HepG2 (cell line): ENCODE results near the gene SNAI3. TPM values are rescaled to one million over a fixed set of nuclear protein-coding genes. Genes with fewer than 3 reads are reported as not detected.

Experiments
- ADNP ChIP-seq: sonication (generic); formaldehyde crosslinking; IDR thresholded peaks from 2 replicates; pipeline ENCODE4 v1.4.0; 2020; ENCODE audit warnings: missing genetic modification reagents
- CEBPB ChIP-seq: IDR thresholded peaks from 2 replicates; pipeline ENCODE4 v1.6.1; 2011; ENCODE audit warnings: low read depth, low read length, improper control_type of control experiment, borderline replicate concordance
- ERF ChIP-seq: IDR thresholded peaks from 2 replicates; pipeline ENCODE4 v1.6.1; 2018; ENCODE audit warnings: missing biosample characterization, missing genetic modification reagents
- HHEX ChIP-seq: IDR thresholded peaks from 2 replicates; pipeline ENCODE4 v1.6.1; 2016; ENCODE audit warnings: control low read depth
- JUNB ChIP-seq: sonication (generic); formaldehyde crosslinking; IDR thresholded peaks from 2 replicates; pipeline ENCODE4 v1.8.0; 2022; ENCODE audit warnings: missing genetic modification reagents, mild to moderate bottlenecking, borderline replicate concordance
- MYPOP ChIP-seq: sonication (generic); formaldehyde crosslinking; IDR thresholded peaks from 2 replicates; pipeline ENCODE4 v1.8.1; 2023; ENCODE audit warnings: mild to moderate bottlenecking, moderate library complexity, missing genetic modification reagents
- NFRKB ChIP-seq: fragments of 450-650 bp; IDR thresholded peaks from 2 replicates; pipeline ENCODE4 v1.6.1; 2017
- SOX6 ChIP-seq, 2 experiments: fragments of 450-650 bp in 1 of 2; sonication (generic) in 1 of 2; formaldehyde crosslinking in 1 of 2; IDR thresholded peaks; 2 replicates each; pipeline versions ENCODE4 v1.4.0 to v1.6.1; 2017 to 2020; ENCODE audit warnings: antibody characterized with exemption in 1 of 2, mild to moderate bottlenecking in 1 of 2, missing genetic modification reagents in 1 of 2
- STAT5B ChIP-seq: sonication (generic); formaldehyde crosslinking; IDR thresholded peaks from 2 replicates; pipeline ENCODE4 v1.4.0; 2020; ENCODE audit warnings: missing genetic modification reagents
- TOE1 ChIP-seq: sonication (generic); formaldehyde crosslinking; IDR thresholded peaks from 2 replicates; pipeline ENCODE4 v1.4.0; 2020; ENCODE audit warnings: mild to moderate bottlenecking, missing genetic modification reagents
- ZNF142 ChIP-seq: sonication (generic); formaldehyde crosslinking; IDR thresholded peaks from 2 replicates; pipeline ENCODE4 v1.4.0; 2020; ENCODE audit warnings: missing genetic modification reagents
- ZNF737 ChIP-seq: sonication (generic); formaldehyde crosslinking; IDR thresholded peaks from 2 replicates; pipeline ENCODE4 v1.5.0; 2020; ENCODE audit warnings: missing genetic modification reagents, mild to moderate bottlenecking, borderline replicate concordance
- polyA plus RNA-seq, 8 experiments: library from polyadenylated mRNA; depleted of rRNA in 3 of 8; stranded (reverse) in 7 of 8; unstranded in 1 of 8; fragments of >200 nt; fragmentation: Illumina TruSeq in 4 of 8; extraction: Trizol in 4 of 8; gene quantifications; 2 replicates each; pipeline versions ENCODE4 v1.2.1 to v1.2.3, GENCODE V29; 2011 to 2016; ENCODE audit warnings: low read depth in 4 of 8, missing spikeins in 1 of 8, mixed read lengths in 1 of 8; ENCODE audit not compliant: insufficient read depth in 1 of 8
- total RNA-seq, 5 experiments: library from RNA; depleted of rRNA; stranded (reverse); fragments of >200 nt; fragmentation: Illumina TruSeq; extraction: Trizol; gene quantifications; 2 replicates each; pipeline ENCODE4 v1.2.3, GENCODE V29; 2016; ENCODE audit warnings: low read depth in 1 of 5
- TF ChIP-seq, protein P1 (sequence below): fragments of 450-650 bp; IDR thresholded peaks from 2 replicates; pipeline ENCODE4 v1.6.1; 2017
- TF ChIP-seq, protein P2 (sequence below): sonication (generic); formaldehyde crosslinking; IDR thresholded peaks from 2 replicates; pipeline ENCODE4 v1.5.0; 2020; ENCODE audit warnings: mild to moderate bottlenecking, missing genetic modification reagents, borderline replicate concordance
- TF ChIP-seq, protein P3 (sequence below): sonication (generic); formaldehyde crosslinking; IDR thresholded peaks from 2 replicates; pipeline ENCODE4 v1.5.0; 2020; ENCODE audit warnings: missing genetic modification reagents

SNAI3 gene
- total and polyA plus RNA-seq, 2 of the 13 experiments (the other 11 are each of a cell fraction or from before 2014, with no cell fraction given), result 0.09 to 0.18 TPM

GRCh38 chr16:88639231-88640038, 46.9 kb downstream of the SNAI3 start (continued):
- TF ChIP-seq ZNF142 (CRISPR knock-in tag), result no peak
- TF ChIP-seq ERF (CRISPR knock-in tag), result no peak
- TF ChIP-seq, protein P1, sequence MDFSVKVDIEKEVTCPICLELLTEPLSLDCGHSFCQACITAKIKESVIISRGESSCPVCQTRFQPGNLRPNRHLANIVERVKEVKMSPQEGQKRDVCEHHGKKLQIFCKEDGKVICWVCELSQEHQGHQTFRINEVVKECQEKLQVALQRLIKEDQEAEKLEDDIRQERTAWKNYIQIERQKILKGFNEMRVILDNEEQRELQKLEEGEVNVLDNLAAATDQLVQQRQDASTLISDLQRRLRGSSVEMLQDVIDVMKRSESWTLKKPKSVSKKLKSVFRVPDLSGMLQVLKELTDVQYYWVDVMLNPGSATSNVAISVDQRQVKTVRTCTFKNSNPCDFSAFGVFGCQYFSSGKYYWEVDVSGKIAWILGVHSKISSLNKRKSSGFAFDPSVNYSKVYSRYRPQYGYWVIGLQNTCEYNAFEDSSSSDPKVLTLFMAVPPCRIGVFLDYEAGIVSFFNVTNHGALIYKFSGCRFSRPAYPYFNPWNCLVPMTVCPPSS, result no peak
- no peak for TF ChIP-seq JUNB (CRISPR knock-in tag)
- TF ChIP-seq MYPOP, result no peak
- no peak for TF ChIP-seq STAT5B
- TF ChIP-seq CEBPB, result no peak
- TF ChIP-seq HHEX (CRISPR knock-in tag), result no peak
- no peak for TF ChIP-seq ZNF737 (CRISPR knock-in tag)
- TF ChIP-seq, protein P2, sequence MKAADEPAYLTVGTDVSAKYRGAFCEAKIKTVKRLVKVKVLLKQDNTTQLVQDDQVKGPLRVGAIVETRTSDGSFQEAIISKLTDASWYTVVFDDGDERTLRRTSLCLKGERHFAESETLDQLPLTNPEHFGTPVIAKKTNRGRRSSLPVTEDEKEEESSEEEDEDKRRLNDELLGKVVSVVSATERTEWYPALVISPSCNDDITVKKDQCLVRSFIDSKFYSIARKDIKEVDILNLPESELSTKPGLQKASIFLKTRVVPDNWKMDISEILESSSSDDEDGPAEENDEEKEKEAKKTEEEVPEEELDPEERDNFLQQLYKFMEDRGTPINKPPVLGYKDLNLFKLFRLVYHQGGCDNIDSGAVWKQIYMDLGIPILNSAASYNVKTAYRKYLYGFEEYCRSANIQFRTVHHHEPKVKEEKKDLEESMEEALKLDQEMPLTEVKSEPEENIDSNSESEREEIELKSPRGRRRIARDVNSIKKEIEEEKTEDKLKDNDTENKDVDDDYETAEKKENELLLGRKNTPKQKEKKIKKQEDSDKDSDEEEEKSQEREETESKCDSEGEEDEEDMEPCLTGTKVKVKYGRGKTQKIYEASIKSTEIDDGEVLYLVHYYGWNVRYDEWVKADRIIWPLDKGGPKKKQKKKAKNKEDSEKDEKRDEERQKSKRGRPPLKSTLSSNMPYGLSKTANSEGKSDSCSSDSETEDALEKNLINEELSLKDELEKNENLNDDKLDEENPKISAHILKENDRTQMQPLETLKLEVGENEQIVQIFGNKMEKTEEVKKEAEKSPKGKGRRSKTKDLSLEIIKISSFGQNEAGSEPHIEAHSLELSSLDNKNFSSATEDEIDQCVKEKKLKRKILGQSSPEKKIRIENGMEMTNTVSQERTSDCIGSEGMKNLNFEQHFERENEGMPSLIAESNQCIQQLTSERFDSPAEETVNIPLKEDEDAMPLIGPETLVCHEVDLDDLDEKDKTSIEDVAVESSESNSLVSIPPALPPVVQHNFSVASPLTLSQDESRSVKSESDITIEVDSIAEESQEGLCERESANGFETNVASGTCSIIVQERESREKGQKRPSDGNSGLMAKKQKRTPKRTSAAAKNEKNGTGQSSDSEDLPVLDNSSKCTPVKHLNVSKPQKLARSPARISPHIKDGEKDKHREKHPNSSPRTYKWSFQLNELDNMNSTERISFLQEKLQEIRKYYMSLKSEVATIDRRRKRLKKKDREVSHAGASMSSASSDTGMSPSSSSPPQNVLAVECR (CRISPR knock-in tag), result peak; percentile 26; the same call in 1 of the 2 replicates
- TF ChIP-seq, protein P3, sequence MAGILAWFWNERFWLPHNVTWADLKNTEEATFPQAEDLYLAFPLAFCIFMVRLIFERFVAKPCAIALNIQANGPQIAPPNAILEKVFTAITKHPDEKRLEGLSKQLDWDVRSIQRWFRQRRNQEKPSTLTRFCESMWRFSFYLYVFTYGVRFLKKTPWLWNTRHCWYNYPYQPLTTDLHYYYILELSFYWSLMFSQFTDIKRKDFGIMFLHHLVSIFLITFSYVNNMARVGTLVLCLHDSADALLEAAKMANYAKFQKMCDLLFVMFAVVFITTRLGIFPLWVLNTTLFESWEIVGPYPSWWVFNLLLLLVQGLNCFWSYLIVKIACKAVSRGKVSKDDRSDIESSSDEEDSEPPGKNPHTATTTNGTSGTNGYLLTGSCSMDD, result no peak
- TF ChIP-seq ADNP (CRISPR knock-in tag), result no peak
- no peak for TF ChIP-seq NFRKB
- TF ChIP-seq TOE1 (CRISPR knock-in tag), result no peak
- no peak for TF ChIP-seq SOX6 (IDR thresholded peaks at IDR 0.05)
- TF ChIP-seq SOX6 (CRISPR knock-in tag; IDR thresholded peaks at IDR 0.05), result 0 out of 2 replicates have a peak, but pooled peaks have one; percentile 24
